ENCODE measurements around the gene SPOP.

Gene SPOP

GRCh38 chr17:49610883-49611584 lies 66.9 kb downstream of the SPOP start:
- CTCF ChIA-PET = interaction anchor here (0.6 to 1.2 kb wide), 4 partner anchors 10 to 751 kb away, joined by 3 to 4 read pairs (median 3); partner anchors contain the start of gene SLC35B1
- no peak for DNase-seq (ENCODE audit: low read depth, low spot score)
- no peak overlapping the region for H3K4me3 ChIP-seq (ENCODE audit: low read depth, low read length)
- TF ChIP-seq CTCF (IDR thresholded peaks at IDR 0.05; ENCODE audit: insufficient read depth, low read length, missing control alignments) = no peak
- POLR2A ChIA-PET = no interaction called here

GRCh38 chr17:49604314-49604869 lies 73.5 kb downstream of the SPOP start:
- H3K4me3 ChIP-seq (ENCODE audit: low read depth, low read length) = no peak overlapping the region
- no peak for DNase-seq (ENCODE audit: low read depth, low spot score)
- CTCF ChIA-PET = interaction anchor here (0.9 to 2.4 kb wide), 4 partner anchors 9 to 91 kb away, joined by 3 to 7 read pairs (median 4); no protein-coding TSS in a partner anchor
- no peak for TF ChIP-seq CTCF (IDR thresholded peaks at IDR 0.05; ENCODE audit: insufficient read depth, low read length, missing control alignments)
- POLR2A ChIA-PET = no interaction called here

GRCh38 chr17:49603720-49604119 lies 74.2 kb downstream of the SPOP start:
- ChIA-PET CTCF (interaction anchor here (0.9 to 2.4 kb wide), 4 partner anchors 11 to 92 kb away, joined by 3 to 7 read pairs (median 6); no protein-coding TSS in a partner anchor), POLR2A (no interaction called here)
- DNase-seq (ENCODE audit: low read depth, low spot score) = no peak
- no peak for TF ChIP-seq CTCF (IDR thresholded peaks at IDR 0.05; ENCODE audit: insufficient read depth, low read length, missing control alignments)
- no peak overlapping the region for H3K4me3 ChIP-seq (ENCODE audit: low read depth, low read length)

GRCh38 chr17:49603238-49603637 lies 74.7 kb downstream of the SPOP start:
- no peak for TF ChIP-seq CTCF (IDR thresholded peaks at IDR 0.05; ENCODE audit: insufficient read depth, low read length, missing control alignments)
- ChIA-PET POLR2A (no interaction called here), CTCF (interaction anchor here (0.9 to 2.4 kb wide), 4 partner anchors 10 to 92 kb away, joined by 3 to 7 read pairs (median 6); no protein-coding TSS in a partner anchor)
- DNase-seq (ENCODE audit: low read depth, low spot score) = no peak
- no peak overlapping the region for H3K4me3 ChIP-seq (ENCODE audit: low read depth, low read length)

GRCh38 chr17:49602783-49603182 lies 75.1 kb downstream of the SPOP start:
- POLR2A ChIA-PET = no interaction called here
- H3K4me3 ChIP-seq (ENCODE audit: low read depth, low read length) = no peak overlapping the region
- DNase-seq (ENCODE audit: low read depth, low spot score) = no peak
- CTCF ChIA-PET = interaction anchor here (1.5 kb wide), 2 partner anchors 10 to 88 kb away, joined by 4 to 7 read pairs; no protein-coding TSS in a partner anchor
- no peak for TF ChIP-seq CTCF (IDR thresholded peaks at IDR 0.05; ENCODE audit: insufficient read depth, low read length, missing control alignments)

- ChIA-PET CTCF (interaction anchor here (0.7 to 1.3 kb wide), 2 partner anchors 13 to 25 kb away, joined by 3 read pairs; partner anchors contain the start of gene NXPH3), POLR2A (no interaction called here)
- H3K4me3 ChIP-seq (ENCODE audit: low read depth, low read length) = no peak overlapping the region
- TF ChIP-seq CTCF (IDR thresholded peaks at IDR 0.05; ENCODE audit: insufficient read depth, low read length, missing control alignments) = no peak
- no peak for DNase-seq (ENCODE audit: low read depth, low spot score)
Observed at GRCh38 chr17:49600949-49601348, 76.9 kb downstream of the SPOP start.

Measured in AG04449 (cell line).